ENCODE measurements around the gene KCP. TPM values are rescaled to one million over a fixed set of nuclear protein-coding genes. Genes with fewer than 3 reads are reported as not detected.

Gene KCP
- total RNA-seq, 1 donor from 2014 or later, result 4.3 TPM

DNA sequence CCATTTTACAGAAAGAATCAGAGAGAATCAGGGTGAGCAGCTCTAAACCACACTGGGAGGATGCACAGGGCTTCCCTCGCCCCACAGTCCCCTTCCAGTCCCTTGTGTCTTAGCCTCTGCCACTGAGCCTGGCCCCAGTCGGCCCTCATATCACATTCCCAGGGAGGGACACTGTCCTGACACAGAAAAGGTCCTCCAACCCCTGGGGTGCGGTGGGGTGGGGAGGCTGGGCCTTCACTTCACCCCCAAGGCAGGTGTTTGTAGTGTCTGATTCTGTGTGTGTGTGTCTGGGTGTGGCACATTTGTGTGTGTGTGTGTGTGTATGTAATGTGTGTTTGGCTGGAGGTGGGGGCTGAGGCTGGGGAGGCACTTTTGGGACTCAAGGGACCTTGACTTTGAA, 1.8 kb upstream of the KCP start:
- Mint-ChIP-seq H3K4me3 (ENCODE audit: unreplicated experiment) (no peak overlapping the region), H3K4me1 (ENCODE audit: unreplicated experiment) (peaks cover 20% of the 10 kb centered on the region), H3K27ac (ENCODE audit: unreplicated experiment) (no peak overlapping the region), H3K9me3 (ENCODE audit: unreplicated experiment) (no peaks in the 10 kb centered on the region), H3K27me3 (ENCODE audit: unreplicated experiment) (peaks cover 19% of the 10 kb centered on the region), H3K36me3 (ENCODE audit: low read depth, unreplicated experiment) (peaks cover 3% of the 10 kb centered on the region)
- no peak for TF ChIP-seq CTCF (IDR thresholded peaks at IDR 0.05; ENCODE audit: unreplicated experiment)
- DNase-seq (ENCODE audit: low spot score), result no peak

DNA sequence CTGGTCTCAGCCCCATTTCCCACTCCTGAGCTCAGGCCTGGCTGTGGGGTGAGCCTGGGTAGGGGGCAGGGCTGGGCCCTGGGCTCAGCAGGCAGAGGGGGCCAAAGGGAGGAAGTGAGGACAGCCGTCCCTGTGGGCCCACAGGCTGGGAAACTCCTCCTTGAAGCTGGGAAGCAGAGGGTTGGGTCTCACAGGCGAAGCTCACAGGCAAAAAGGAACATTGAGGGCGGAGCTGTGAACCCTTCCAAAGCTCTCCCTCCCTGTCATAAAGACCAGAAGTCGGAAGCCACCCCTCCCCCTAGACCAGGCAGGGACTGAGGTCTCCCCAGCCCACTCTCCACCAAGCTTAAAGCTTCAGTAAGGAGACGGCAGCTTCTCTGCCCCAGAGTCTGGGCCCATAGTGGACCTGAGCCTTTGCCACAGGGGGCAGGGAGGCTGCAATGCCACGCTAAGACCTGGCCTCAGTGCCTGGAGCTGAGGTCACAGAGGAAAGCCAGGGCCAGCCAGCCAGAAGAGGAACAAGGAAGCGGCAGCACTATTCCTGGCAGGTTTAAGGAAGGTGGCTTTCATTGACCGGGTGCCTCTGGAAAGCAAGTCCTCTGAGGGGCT, 1.0 kb upstream of the KCP start:
- H3K27ac Mint-ChIP-seq (ENCODE audit: unreplicated experiment), result no peak overlapping the region
- H3K9me3 Mint-ChIP-seq (ENCODE audit: unreplicated experiment), result no peaks in the 10 kb centered on the region
- H3K4me3 Mint-ChIP-seq (ENCODE audit: unreplicated experiment), result no peak overlapping the region
- DNase-seq (ENCODE audit: low spot score), result peak; percentile 30
- peaks cover 3% of the 10 kb centered on the region for H3K36me3 Mint-ChIP-seq (ENCODE audit: low read depth, unreplicated experiment)
- peaks cover 15% of the 10 kb centered on the region for H3K27me3 Mint-ChIP-seq (ENCODE audit: unreplicated experiment)
- TF ChIP-seq CTCF (IDR thresholded peaks at IDR 0.05; ENCODE audit: unreplicated experiment), result no peak
- H3K4me1 Mint-ChIP-seq (ENCODE audit: unreplicated experiment), result peaks cover 20% of the 10 kb centered on the region

GRCh38 chr7:128909625-128910568, 612 bp downstream of the KCP start:
- Mint-ChIP-seq H3K27ac (ENCODE audit: unreplicated experiment) (no peak overlapping the region), H3K4me3 (ENCODE audit: unreplicated experiment) (peak overlapping the region; percentile 81), H3K4me1 (ENCODE audit: unreplicated experiment) (peaks cover 18% of the 10 kb centered on the region), H3K27me3 (ENCODE audit: unreplicated experiment) (peaks cover 15% of the 10 kb centered on the region), H3K9me3 (ENCODE audit: unreplicated experiment) (no peaks in the 10 kb centered on the region), H3K36me3 (ENCODE audit: low read depth, unreplicated experiment) (peaks cover 3% of the 10 kb centered on the region)
- DNase-seq (ENCODE audit: low spot score), result peak; percentile 39
- no peak for TF ChIP-seq CTCF (IDR thresholded peaks at IDR 0.05; ENCODE audit: unreplicated experiment)

GRCh38 chr7:128908750-128909624, 1.5 kb downstream of the KCP start:
- Mint-ChIP-seq H3K9me3 (ENCODE audit: unreplicated experiment) (no peaks in the 10 kb centered on the region), H3K4me3 (ENCODE audit: unreplicated experiment) (peak overlapping the region; percentile 81), H3K27me3 (ENCODE audit: unreplicated experiment) (peaks cover 12% of the 10 kb centered on the region), H3K27ac (ENCODE audit: unreplicated experiment) (no peak overlapping the region), H3K36me3 (ENCODE audit: low read depth, unreplicated experiment) (peaks cover 3% of the 10 kb centered on the region), H3K4me1 (ENCODE audit: unreplicated experiment) (peaks cover 16% of the 10 kb centered on the region)
- no peak for TF ChIP-seq CTCF (IDR thresholded peaks at IDR 0.05; ENCODE audit: unreplicated experiment)
- DNase-seq (ENCODE audit: low spot score), result no peak

Measured in endothelial cell (in vitro differentiated cells).